Neural cell (in vitro differentiated cells): ENCODE data around the gene NCK2. TPM values are rescaled to one million over a fixed set of nuclear protein-coding genes. Genes with fewer than 3 reads are reported as not detected.

Experiments
- H2AFZ ChIP-seq: fragments of 200-600, 300-800 bp; sonication (generic), shearing (Covaris generic); 2 replicates; pipeline ENCODE4 v1.6.0; 2014; ENCODE audit warnings: low read depth, mild to moderate bottlenecking, antibody characterized with exemption, low read length, moderate library complexity
- H3F3A ChIP-seq: fragments of 200-600 bp; shearing (Covaris generic); 2 replicates; pipeline ENCODE4 v1.6.1; 2016; ENCODE audit warnings: mild to moderate bottlenecking, moderate library complexity, mixed read lengths, antibody characterized with exemption, low read length; ENCODE audit not compliant: insufficient read depth, poor library complexity, severe bottlenecking
- H3K27ac ChIP-seq: fragments of 200-600, 300-800 bp; sonication (generic), shearing (Covaris generic); 2 replicates; pipeline ENCODE4 v1.5.1; 2014; ENCODE audit warnings: mild to moderate bottlenecking, low read length, moderate library complexity
- H3K27me3 ChIP-seq: fragments of 300-800, 200-600 bp; sonication (generic), shearing (Covaris generic); 2 replicates; pipeline ENCODE4 v1.6.0; 2014; ENCODE audit warnings: mild to moderate bottlenecking, low read depth, low read length, moderate library complexity; ENCODE audit not compliant: insufficient read depth
- H3K36me3 ChIP-seq: fragments of 300-800, 200-600 bp; sonication (generic), shearing (Covaris generic); 2 replicates; pipeline ENCODE4 v1.5.1; 2014; ENCODE audit warnings: mild to moderate bottlenecking, antibody characterized with exemption, low read length, moderate library complexity; ENCODE audit not compliant: insufficient read depth
- H3K4me2 ChIP-seq: fragments of 300-800, 200-600 bp; sonication (generic), shearing (Covaris generic); 2 replicates; pipeline ENCODE4 v1.6.0; 2014; ENCODE audit warnings: mild to moderate bottlenecking, low read length
- H3K4me3 ChIP-seq: fragments of 300-800, 200-600 bp; sonication (generic), shearing (Covaris generic); 2 replicates; pipeline ENCODE4 v1.5.1; 2014; ENCODE audit warnings: mild to moderate bottlenecking, low read length, moderate library complexity
- H3K79me2 ChIP-seq: fragments of 200-600 bp; shearing (Covaris generic); replicated peaks from 2 replicates; pipeline ENCODE4 v1.6.0; 2014; ENCODE audit warnings: mild to moderate bottlenecking, low read length, moderate library complexity; ENCODE audit not compliant: insufficient read depth
- H3K9ac ChIP-seq: fragments of 300-800, 200-600 bp; sonication (generic), shearing (Covaris generic); 2 replicates; pipeline ENCODE4 v1.6.1; 2016; ENCODE audit warnings: mild to moderate bottlenecking, low read length, mixed read lengths
- H3K9me2 ChIP-seq: fragments of 200-600 bp; shearing (Covaris generic); 2 replicates; pipeline ENCODE4 v1.6.1; 2016; ENCODE audit warnings: mild to moderate bottlenecking, low read length, mixed read lengths; ENCODE audit not compliant: insufficient read depth
- H3K9me3 ChIP-seq: fragments of 200-600, 300-800 bp; sonication (generic), shearing (Covaris generic); 2 replicates; pipeline ENCODE4 v1.6.1; 2016; ENCODE audit warnings: mild to moderate bottlenecking, mixed run types, low read length, moderate library complexity, mixed read lengths
- H4K20me1 ChIP-seq: fragments of 200-600 bp; shearing (Covaris generic); 2 replicates; pipeline ENCODE4 v1.6.1; 2016; ENCODE audit warnings: mild to moderate bottlenecking, mixed run types; ENCODE audit not compliant: insufficient read depth
- EP300 ChIP-seq: fragments of 450-650 bp; conservative IDR thresholded peaks from 2 replicates; pipeline ENCODE4 v1.6.1; 2014; ENCODE audit warnings: antibody characterized with exemption, mild to moderate bottlenecking, moderate library complexity; ENCODE audit not compliant: poor library complexity, severe bottlenecking
- EZH2 ChIP-seq: fragments of 200-600, 300-800 bp; shearing (Covaris generic), sonication (generic); IDR thresholded peaks from 2 replicates; pipeline ENCODE4 v1.6.1; 2014; ENCODE audit warnings: antibody characterized with exemption, low read length, borderline replicate concordance, mild to moderate bottlenecking; ENCODE audit not compliant: insufficient read depth, poor library complexity, severe bottlenecking
- MXI1 ChIP-seq: fragments of 450-650 bp; conservative IDR thresholded peaks from 2 replicates; pipeline ENCODE4 v1.6.1; 2014; ENCODE audit warnings: antibody characterized with exemption, mild to moderate bottlenecking; ENCODE audit not compliant: poor library complexity, severe bottlenecking
- POLR2AphosphoS5 ChIP-seq: IDR thresholded peaks from 2 replicates; pipeline ENCODE4 v1.6.1; 2012
- RAD21 ChIP-seq: fragments of 450-650 bp; conservative IDR thresholded peaks from 2 replicates; pipeline ENCODE4 v1.6.1; 2014; ENCODE audit warnings: antibody characterized with exemption, mild to moderate bottlenecking, moderate library complexity
- SMC3 ChIP-seq: fragments of 450-650 bp; conservative IDR thresholded peaks from 2 replicates; pipeline ENCODE4 v1.6.1; 2014; ENCODE audit warnings: antibody characterized with exemption, mild to moderate bottlenecking, moderate library complexity; ENCODE audit not compliant: poor library complexity
- TAF1 ChIP-seq: IDR thresholded peaks from 2 replicates; pipeline ENCODE4 v1.6.1; 2012; ENCODE audit warnings: low read depth
- polyA plus RNA-seq: library from polyadenylated mRNA; depleted of rRNA; stranded (reverse); fragments of >200 nt; gene quantifications from 2 replicates; pipeline ENCODE4 v1.2.3, GENCODE V29; 2014
- TF ChIP-seq, protein P1 (sequence below): IDR thresholded peaks from 2 replicates; pipeline ENCODE4 v1.6.1; 2012; ENCODE audit warnings: borderline replicate concordance
- TF ChIP-seq, protein P2 (sequence below): fragments of 450-650 bp; IDR thresholded peaks from 2 replicates; pipeline ENCODE4 v1.5.1; 2014; ENCODE audit warnings: antibody characterized with exemption, mild to moderate bottlenecking, moderate library complexity; ENCODE audit not compliant: poor library complexity, severe bottlenecking

Gene NCK2
- polyA plus RNA-seq, 1 donor from 2014 or later: 49.4 TPM

DNA sequence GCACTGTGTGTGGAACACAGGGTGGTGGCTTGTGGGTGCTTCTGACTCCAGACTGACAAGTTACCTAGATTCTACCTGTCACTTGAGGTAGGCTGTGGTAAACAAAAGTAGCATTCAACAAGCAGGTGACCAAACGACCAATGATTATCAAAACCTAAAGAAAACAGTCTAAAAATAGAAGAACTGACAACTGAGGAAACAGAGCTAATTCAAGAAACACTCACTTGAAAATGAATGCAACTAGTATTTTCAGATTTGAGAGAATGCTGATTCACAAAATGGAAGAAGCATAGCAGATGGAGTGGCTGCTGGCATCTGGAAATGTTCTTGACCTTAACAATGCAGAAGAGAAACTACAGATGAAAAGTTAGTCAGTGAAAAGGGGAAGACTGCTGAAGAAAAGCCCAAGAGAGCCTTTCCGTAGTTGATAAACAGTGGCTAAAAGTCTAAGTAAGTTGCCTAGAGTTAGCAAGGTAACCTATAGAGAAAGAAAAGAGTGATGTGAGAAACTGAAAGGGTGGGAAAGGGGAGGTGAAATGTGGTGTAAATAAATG, 170.4 kb downstream of the NCK2 start:
- no peak overlapping the region for H3K27ac ChIP-seq
- H3K4me3 ChIP-seq: no peak overlapping the region
- no peaks in the 10 kb centered on the region for H3K36me3 ChIP-seq
- no peaks in the 10 kb centered on the region for H4K20me1 ChIP-seq
- no peak overlapping the region for H3K9ac ChIP-seq
- TF ChIP-seq, protein P1, sequence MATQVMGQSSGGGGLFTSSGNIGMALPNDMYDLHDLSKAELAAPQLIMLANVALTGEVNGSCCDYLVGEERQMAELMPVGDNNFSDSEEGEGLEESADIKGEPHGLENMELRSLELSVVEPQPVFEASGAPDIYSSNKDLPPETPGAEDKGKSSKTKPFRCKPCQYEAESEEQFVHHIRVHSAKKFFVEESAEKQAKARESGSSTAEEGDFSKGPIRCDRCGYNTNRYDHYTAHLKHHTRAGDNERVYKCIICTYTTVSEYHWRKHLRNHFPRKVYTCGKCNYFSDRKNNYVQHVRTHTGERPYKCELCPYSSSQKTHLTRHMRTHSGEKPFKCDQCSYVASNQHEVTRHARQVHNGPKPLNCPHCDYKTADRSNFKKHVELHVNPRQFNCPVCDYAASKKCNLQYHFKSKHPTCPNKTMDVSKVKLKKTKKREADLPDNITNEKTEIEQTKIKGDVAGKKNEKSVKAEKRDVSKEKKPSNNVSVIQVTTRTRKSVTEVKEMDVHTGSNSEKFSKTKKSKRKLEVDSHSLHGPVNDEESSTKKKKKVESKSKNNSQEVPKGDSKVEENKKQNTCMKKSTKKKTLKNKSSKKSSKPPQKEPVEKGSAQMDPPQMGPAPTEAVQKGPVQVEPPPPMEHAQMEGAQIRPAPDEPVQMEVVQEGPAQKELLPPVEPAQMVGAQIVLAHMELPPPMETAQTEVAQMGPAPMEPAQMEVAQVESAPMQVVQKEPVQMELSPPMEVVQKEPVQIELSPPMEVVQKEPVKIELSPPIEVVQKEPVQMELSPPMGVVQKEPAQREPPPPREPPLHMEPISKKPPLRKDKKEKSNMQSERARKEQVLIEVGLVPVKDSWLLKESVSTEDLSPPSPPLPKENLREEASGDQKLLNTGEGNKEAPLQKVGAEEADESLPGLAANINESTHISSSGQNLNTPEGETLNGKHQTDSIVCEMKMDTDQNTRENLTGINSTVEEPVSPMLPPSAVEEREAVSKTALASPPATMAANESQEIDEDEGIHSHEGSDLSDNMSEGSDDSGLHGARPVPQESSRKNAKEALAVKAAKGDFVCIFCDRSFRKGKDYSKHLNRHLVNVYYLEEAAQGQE: no peak
- TF ChIP-seq EZH2 (no peak), SMC3 (no peak), POLR2AphosphoS5 (no peak), MXI1 (no peak), TAF1 (no peak), EP300 (no peak), RAD21 (no peak)
- TF ChIP-seq, protein P2, sequence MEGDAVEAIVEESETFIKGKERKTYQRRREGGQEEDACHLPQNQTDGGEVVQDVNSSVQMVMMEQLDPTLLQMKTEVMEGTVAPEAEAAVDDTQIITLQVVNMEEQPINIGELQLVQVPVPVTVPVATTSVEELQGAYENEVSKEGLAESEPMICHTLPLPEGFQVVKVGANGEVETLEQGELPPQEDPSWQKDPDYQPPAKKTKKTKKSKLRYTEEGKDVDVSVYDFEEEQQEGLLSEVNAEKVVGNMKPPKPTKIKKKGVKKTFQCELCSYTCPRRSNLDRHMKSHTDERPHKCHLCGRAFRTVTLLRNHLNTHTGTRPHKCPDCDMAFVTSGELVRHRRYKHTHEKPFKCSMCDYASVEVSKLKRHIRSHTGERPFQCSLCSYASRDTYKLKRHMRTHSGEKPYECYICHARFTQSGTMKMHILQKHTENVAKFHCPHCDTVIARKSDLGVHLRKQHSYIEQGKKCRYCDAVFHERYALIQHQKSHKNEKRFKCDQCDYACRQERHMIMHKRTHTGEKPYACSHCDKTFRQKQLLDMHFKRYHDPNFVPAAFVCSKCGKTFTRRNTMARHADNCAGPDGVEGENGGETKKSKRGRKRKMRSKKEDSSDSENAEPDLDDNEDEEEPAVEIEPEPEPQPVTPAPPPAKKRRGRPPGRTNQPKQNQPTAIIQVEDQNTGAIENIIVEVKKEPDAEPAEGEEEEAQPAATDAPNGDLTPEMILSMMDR: no peak
- H3K4me2 ChIP-seq: no peak overlapping the region
- peaks cover 6% of the 10 kb centered on the region for H3K9me3 ChIP-seq
- H3F3A ChIP-seq: no peaks in the 10 kb centered on the region
- no peaks in the 10 kb centered on the region for H3K79me2 ChIP-seq
- no peaks in the 10 kb centered on the region for H3K9me2 ChIP-seq
- H3K27me3 ChIP-seq: no peaks in the 10 kb centered on the region
- no peak overlapping the region for H2AFZ ChIP-seq

DNA sequence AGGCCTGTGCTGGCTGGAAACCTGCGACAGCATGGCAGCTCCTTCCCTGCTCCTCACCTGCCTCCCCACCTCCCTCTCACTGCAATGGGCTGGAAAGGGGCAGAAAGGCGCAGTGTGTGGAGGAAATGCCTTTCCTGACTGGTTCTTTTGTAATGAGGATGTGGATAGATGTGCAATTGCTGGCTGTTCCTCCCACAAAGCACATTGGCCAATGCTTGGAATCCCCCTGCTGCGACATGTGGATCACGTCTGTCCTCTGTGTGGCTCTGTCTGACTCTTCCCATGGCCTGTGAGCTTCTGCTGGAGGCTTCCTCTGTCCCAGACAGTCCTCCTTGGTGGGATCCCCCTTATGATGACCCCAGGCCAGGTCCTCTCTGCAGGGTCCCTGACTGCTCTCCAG, 172.5 kb downstream of the NCK2 start:
- H3K4me3 ChIP-seq: no peak overlapping the region
- H3K9ac ChIP-seq: no peak overlapping the region
- H4K20me1 ChIP-seq: no peaks in the 10 kb centered on the region
- no peak overlapping the region for H2AFZ ChIP-seq
- H3K27me3 ChIP-seq: no peaks in the 10 kb centered on the region
- no peaks in the 10 kb centered on the region for H3K36me3 ChIP-seq
- no peak overlapping the region for H3K27ac ChIP-seq
- no peaks in the 10 kb centered on the region for H3K9me2 ChIP-seq
- H3K4me2 ChIP-seq: no peak overlapping the region
- H3K9me3 ChIP-seq: peaks cover 6% of the 10 kb centered on the region
- H3K79me2 ChIP-seq: no peaks in the 10 kb centered on the region
- TF ChIP-seq SMC3 (no peak), MXI1 (no peak), TAF1 (no peak), POLR2AphosphoS5 (no peak), RAD21 (no peak), EZH2 (no peak), EP300 (no peak)
- TF ChIP-seq, protein P1: no peak
- TF ChIP-seq, protein P2: no peak
- H3F3A ChIP-seq: no peaks in the 10 kb centered on the region
